HG03095 (cell line): ENCODE results near the gene SH2D6.
"Not testable (repeated sequence)": the region's sequence is repeated elsewhere in the genome, so short reads cannot be mapped to it uniquely, and the experiment has no call there.

ENCODE experiments used
- ATAC-seq: cut with Tn5 transposase; IDR thresholded peaks from one replicate; pipeline ENCODE4 v1.9.1; 2021; ENCODE audit warnings: moderate library complexity; ENCODE audit not compliant: unreplicated experiment

Gene SH2D6

DNA sequence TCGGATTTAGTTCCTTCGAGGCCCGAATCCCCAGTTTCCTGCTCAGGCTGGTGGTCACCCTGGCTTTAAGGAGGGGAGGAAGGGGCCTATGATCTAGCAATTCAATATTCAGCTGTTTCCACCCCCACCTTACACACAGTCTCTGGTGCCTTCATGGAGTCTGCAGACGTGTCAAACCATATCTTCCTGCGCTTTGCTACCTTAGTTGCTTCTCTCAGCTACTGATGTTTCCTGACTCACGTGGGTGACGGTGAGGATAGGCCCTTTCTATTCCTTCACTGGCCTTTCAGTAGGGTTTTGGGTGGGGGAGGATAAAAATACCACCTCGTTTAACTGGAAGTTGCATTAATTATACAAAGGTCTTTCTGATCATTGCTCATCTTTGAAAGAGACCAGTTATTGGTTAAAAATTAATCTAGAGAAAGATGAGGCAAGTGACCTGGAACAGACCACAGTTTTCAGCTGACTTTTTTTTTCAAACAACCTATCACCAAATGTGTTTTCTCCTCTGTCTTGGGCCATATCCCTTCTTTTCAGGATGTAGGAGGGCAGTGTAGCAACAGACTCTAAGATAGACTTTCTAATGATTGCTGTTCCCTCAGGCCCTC, 49.7 kb downstream of the SH2D6 start:
- ATAC-seq = no peak

DNA sequence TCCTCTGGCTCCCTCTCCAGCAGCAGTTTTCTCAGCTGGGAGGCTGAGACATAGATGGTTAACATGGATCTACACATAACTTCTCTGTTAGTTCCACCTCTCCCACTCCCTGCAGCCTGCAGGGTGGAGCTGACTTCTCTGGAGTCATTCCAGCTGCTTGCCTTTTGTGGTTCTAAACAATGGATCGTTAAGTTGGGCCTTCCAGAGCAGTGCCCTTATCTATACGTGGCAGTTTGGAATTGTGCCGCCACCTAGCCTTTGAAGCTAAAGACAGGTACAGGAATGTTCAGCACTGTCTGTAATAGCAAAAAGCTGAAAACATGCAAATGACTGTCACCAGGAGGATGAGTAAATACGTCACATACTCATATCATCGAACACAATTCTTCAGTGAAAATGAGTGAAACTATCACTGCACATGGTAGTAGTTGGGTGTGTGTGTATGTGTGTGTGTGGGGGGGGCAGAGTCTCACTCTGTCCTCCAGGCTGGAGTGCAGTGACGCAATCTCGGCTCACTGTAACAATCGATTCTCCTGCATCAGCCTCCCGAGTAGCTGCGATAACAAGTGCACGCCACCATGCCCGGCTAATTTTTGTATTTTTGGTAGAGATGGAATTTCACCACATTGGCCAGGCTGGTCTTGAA, 50.3 kb downstream of the SH2D6 start:
- no peak for ATAC-seq

DNA sequence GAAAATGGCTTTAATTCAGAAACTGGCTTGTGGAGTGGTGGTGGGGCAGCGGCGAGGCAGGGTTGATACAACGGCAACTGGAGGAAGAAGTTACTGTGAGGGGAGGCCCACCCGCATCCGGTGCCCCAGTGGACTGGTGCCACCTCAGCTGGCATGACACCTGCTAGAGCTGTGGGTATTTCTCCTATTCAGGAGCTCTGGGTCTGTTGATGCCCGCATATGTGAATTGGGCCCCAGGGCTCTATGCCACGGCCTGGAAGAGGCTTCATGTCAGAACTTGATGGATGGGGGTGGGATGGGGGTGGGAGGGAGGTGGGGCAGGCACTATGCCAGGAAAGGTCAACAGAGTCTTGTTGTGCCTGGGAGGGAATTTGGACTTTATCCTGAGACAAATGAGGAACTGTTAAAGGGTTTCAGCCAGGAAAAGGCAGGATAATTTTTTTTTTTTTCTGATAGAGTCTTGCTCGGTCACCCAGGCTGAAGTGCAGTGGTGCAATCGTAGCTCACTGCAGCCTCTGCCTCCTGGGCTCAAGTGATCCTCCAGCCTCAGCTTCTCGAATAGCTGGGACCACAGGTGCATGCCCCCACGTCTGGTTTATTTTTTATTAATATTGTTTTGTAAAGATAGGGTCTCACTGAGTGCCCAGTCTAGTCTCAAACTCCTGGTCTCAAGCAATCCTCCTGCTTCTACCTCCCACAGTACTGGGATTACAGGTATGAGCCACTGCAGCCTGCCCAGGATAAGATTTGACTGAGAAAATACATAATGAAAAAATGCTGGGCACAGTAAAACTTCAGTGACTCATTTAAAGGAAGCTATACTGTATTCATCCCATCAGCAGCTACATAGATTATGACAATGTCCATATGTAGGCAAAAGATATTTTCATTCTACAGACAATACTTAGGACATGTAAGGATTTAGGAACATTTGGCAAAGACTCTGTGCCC, 52.6 kb downstream of the SH2D6 start:
- no peak for ATAC-seq

DNA sequence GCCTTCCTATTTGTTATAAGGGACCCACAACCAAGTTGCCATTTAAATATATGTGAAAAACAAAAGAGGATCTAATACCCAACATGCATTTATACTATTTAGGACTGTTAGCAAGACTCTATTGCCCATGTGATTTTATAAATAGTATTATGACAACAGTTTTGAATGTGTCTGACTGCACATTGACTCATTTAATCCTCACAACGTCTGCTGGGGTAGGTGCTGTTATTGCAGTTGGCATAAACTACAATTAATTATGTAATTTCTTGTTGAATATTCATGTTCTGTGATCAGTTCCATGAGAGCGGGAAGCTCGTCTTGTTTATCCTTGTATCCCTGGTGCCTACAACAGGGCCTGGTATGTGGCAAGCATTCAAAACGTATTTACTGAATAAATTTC, 53.7 kb downstream of the SH2D6 start:
- ATAC-seq = no peak

DNA sequence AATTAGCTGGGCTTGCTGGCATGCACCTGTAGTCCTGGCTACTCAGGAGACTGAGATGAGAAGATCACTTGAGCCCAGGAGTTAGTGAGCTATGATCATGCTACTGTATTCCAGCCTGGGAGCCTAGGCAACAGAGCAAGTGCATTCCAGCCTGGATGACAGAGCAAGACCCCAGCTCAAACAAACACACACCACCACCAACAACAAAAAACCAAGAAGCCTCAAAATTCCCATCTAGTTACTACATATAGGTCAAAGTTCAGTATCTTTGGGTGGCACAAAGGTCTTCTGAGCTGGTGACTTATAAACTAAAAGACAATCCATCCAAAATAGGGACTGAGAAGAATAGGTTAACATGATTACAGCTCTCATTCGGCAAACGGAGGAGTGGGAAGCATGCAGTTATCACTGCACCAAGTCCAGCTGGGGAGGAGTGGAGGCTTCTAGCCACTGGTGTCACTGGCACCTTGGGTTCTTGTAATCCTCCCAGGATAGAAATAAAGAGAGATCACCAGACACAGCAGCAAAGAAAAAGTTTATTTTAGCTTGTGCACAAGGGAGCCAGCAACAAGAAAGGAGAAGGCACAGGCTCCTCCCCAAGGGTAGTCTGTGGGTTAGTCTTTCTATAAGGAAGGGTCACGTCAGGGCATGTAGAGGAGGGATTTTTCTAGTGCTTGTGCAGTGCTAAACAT, 57.4 kb downstream of the SH2D6 start:
- ATAC-seq = no peak

DNA sequence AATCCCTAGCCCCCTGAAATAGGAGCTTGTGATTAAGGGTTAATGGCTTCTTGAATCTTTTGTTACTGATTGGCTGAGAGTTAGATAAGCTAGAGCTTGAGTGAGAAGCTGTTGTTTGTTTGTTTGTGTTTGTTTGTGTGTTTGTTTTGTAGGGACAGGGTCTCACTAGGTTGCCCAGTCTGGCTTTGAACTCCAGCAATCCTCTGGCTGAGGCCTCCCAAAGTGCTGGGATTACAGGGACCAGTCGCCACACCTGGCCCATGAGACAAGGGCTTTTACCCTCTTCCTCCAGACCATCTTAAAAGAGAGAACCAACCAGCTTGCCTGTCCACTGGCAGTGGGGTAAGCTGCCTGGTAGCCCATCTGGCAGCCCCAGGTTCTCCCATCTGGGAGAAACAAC, 58.1 kb downstream of the SH2D6 start:
- ATAC-seq = no peak

DNA sequence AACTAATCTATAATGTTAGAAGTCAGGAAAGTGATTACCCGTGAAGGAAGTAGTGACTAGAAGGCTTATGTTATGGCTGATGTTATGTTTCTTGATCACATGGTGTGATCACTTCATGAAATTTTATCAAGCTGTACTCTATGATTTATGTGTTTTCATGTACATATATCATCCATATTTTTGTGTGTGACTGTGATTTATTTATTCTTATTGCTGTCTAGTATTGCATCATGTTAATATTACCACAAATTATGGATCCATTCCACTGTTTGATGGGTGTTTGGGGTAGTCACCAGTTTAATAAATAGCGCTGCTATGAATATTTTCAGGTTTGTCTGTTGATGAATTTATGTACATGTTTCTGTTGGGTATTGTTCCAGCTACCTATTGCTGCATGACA, 59.4 kb downstream of the SH2D6 start:
- no peak for ATAC-seq

DNA sequence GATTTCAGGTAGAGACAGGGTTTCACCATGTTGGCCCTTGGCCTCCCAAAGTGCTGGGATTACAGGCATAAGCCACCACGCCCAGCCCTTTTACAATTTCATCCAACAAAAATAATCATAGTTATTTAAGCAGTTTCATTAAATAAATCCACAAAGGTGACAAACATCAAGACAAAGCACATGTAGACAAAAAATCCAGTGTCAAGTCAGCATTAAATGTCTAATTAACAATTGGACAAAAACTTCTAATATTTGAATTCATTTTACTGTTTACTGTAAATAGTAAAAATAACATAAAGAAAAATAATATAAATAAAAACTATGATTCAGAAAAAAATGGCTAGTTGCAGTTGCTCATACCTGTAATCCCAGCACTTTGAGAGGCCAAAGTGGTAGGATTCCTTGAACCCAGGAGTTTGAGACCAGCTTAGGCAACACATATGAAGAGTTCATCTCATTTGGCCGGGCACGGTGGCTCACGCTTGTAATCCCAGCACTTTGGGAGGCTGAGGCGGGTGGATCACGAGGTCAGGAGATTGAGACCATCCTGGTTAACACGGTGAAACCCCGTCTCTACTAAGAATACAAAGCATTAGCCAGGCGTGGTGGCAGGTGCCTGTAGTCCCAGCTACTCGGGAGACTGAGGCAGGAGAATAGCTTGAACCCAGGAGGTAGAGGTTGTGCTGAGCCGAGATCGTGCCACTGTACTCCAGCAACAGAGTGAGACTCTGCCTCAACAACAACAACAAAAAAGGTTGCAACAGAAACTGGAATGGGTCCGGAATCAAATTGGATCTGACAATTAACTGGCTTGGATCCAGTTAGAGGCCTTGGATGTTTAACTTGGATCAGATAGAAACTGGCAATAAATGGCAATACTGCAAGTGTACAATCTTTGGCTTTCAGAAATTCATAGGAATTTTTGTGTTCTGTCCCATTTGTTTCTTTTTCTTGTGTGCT, 63.6 kb downstream of the SH2D6 start:
- ATAC-seq = no peak

DNA sequence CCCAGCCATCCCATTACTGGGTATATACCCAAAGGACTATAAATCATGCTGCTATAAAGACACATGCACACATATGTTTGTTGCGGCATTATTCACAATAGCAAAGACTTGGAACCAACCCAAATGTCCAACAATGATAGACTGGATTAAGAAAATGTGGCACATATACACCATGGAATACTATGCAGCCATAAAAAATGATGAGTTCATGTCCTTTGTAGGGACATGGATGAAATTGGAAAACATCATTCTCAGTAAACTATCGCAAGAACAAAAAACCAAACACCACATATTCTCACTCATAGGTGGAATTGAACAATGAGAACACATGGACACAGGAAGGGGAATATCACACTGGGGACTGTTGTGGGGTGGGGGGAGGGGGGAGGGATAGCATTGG, 66.1 kb downstream of the SH2D6 start:
- ATAC-seq = not testable (repeated sequence)

DNA sequence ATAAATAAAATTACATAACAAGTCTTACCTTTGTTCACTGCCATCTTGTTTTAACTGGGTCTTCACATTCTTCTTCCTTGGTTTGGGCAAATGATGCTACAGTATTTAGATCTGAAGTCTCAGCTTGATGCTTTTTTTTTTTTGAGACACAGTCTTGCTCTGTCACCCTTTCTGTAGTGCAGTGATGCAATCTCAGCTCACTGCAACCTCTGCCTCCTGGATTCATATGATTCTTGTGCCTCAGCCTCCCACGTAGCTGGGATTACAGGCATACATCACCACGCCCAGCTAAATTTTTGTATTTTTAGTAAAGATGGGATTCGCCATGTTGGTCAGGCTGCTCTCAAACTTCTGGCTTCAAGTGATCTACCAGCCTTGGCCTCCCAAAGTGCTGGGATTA, 67.3 kb downstream of the SH2D6 start:
- no peak for ATAC-seq
